HepG2 (cell line): ENCODE measurements around the gene RIPOR1. TPM values are rescaled to one million over a fixed set of nuclear protein-coding genes. Genes with fewer than 3 reads are reported as not detected.

ENCODE experiments used
- HDAC1 ChIP-seq: sonication (generic); formaldehyde crosslinking; IDR thresholded peaks from 2 replicates; pipeline ENCODE4 v1.5.1; 2020; ENCODE audit warnings: mild to moderate bottlenecking, missing genetic modification reagents
- MTA3 ChIP-seq: sonication (generic); formaldehyde crosslinking; IDR thresholded peaks from 2 replicates; pipeline ENCODE4 v1.4.0; 2020; ENCODE audit warnings: missing genetic modification reagents
- MYC ChIP-seq: sonication (generic); formaldehyde crosslinking; IDR thresholded peaks from 2 replicates; pipeline ENCODE4 v1.9.0; 2021; ENCODE audit warnings: missing genetic modification reagents, borderline replicate concordance
- RBAK ChIP-seq: sonication (generic); formaldehyde crosslinking; IDR thresholded peaks from 2 replicates; pipeline ENCODE4 v1.5.1; 2020; ENCODE audit warnings: mild to moderate bottlenecking, missing genetic modification reagents
- THYN1 ChIP-seq: sonication (generic); formaldehyde crosslinking; IDR thresholded peaks from 2 replicates; pipeline ENCODE4 v1.8.1; 2023; ENCODE audit warnings: low read depth, mild to moderate bottlenecking, moderate library complexity, missing genetic modification reagents, borderline replicate concordance
- ZNF24 ChIP-seq: fragments of 450-650 bp; IDR thresholded peaks from 2 replicates; pipeline ENCODE4 v1.6.1; 2017; ENCODE audit warnings: antibody characterized with exemption, mild to moderate bottlenecking
- ZNF513 ChIP-seq: sonication (generic); formaldehyde crosslinking; conservative IDR thresholded peaks from 2 replicates; pipeline ENCODE4 v1.5.0; 2020; ENCODE audit warnings: missing genetic modification reagents
- ZNF883 ChIP-seq: sonication (generic); formaldehyde crosslinking; IDR thresholded peaks from 2 replicates; pipeline ENCODE4 v1.5.1; 2020; ENCODE audit warnings: mild to moderate bottlenecking, missing genetic modification reagents; ENCODE audit errors: not compliant biosample characterization
- polyA plus RNA-seq, 8 experiments: library from polyadenylated mRNA; depleted of rRNA in 3 of 8; stranded (reverse) in 7 of 8; unstranded in 1 of 8; fragments of >200 nt; fragmentation: Illumina TruSeq in 4 of 8; extraction: Trizol in 4 of 8; gene quantifications; 2 replicates each; pipeline versions ENCODE4 v1.2.1 to v1.2.3, GENCODE V29; 2011 to 2016; ENCODE audit warnings: low read depth in 4 of 8, missing spikeins in 1 of 8, mixed read lengths in 1 of 8; ENCODE audit not compliant: insufficient read depth in 1 of 8
- total RNA-seq, 5 experiments: library from RNA; depleted of rRNA; stranded (reverse); fragments of >200 nt; fragmentation: Illumina TruSeq; extraction: Trizol; gene quantifications; 2 replicates each; pipeline ENCODE4 v1.2.3, GENCODE V29; 2016; ENCODE audit warnings: low read depth in 1 of 5
- TF ChIP-seq, protein P1 (sequence below): sonication (generic); formaldehyde crosslinking; IDR thresholded peaks from 2 replicates; pipeline ENCODE4 v1.4.0; 2020; ENCODE audit warnings: mild to moderate bottlenecking, missing genetic modification reagents
- TF ChIP-seq, protein P2 (sequence below): sonication (generic); formaldehyde crosslinking; IDR thresholded peaks from 2 replicates; pipeline ENCODE4 v1.4.0; 2020; ENCODE audit warnings: missing genetic modification reagents, mild to moderate bottlenecking, borderline replicate concordance
- TF ChIP-seq, protein P3 (sequence below), 2 experiments: IDR thresholded peaks; 2 replicates each; pipeline ENCODE4 v1.6.1; 2011 to 2012; ENCODE audit warnings: low read length in 2 of 2, borderline replicate concordance in 1 of 2, low read depth in 1 of 2, mild to moderate bottlenecking in 1 of 2, moderate library complexity in 1 of 2
- TF ChIP-seq, protein P4 (sequence below): sonication (generic); formaldehyde crosslinking; IDR thresholded peaks from 2 replicates; pipeline ENCODE4 v1.4.0; 2020; ENCODE audit warnings: mild to moderate bottlenecking, missing genetic modification reagents

RIPOR1 gene
- total and polyA plus RNA-seq, 2 of the 13 experiments (the other 11 are each of a cell fraction or from before 2014, with no cell fraction given): 4.6 to 8.1 TPM

DNA sequence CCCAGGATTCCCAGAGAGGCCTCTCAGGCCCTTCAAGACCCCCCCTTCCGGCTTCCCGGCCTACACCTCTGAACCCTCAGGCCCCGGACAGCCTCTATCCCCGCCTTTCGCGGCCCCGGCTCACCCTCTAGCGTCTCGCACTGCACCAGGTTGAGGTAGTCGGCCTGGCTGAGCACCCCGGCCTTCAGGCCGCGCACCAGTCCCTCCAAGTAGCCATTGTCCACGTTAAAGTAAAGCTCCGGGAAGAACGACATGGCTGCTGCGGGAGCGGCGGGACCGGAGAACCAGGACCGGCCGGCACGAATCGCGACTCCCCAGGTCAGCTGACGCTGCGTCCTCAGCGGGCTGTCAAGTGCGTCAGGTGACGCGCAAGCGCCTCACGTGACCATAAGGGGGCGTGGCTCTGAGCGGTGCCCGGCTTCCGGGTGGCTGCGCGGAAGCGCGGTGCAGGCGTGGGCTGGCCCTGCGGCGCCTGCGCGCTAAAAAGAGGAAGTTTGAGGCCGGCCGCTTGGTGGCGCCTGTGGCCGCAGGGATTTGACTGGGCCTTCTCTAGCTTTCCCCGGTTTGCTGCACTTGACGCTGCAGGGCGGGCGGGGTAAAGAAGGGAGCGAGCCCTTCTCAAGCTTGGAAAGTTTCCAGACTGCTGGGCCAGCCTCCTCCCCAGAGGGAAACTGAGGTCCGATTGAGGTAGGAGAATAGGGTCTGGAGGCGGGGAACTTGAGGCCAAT, 47.6 kb upstream of the RIPOR1 start, which contains the start of gene ATP6V0D1 (continued):
- TF ChIP-seq, protein P1, sequence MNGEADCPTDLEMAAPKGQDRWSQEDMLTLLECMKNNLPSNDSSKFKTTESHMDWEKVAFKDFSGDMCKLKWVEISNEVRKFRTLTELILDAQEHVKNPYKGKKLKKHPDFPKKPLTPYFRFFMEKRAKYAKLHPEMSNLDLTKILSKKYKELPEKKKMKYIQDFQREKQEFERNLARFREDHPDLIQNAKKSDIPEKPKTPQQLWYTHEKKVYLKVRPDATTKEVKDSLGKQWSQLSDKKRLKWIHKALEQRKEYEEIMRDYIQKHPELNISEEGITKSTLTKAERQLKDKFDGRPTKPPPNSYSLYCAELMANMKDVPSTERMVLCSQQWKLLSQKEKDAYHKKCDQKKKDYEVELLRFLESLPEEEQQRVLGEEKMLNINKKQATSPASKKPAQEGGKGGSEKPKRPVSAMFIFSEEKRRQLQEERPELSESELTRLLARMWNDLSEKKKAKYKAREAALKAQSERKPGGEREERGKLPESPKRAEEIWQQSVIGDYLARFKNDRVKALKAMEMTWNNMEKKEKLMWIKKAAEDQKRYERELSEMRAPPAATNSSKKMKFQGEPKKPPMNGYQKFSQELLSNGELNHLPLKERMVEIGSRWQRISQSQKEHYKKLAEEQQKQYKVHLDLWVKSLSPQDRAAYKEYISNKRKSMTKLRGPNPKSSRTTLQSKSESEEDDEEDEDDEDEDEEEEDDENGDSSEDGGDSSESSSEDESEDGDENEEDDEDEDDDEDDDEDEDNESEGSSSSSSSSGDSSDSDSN (CRISPR knock-in tag): peak; percentile 96
- TF ChIP-seq MYC (peak; percentile 88), ZNF883 (CRISPR knock-in tag) (peak; percentile 53), MTA3 (CRISPR knock-in tag) (0 out of 2 replicates have a peak, but pooled peaks have one; percentile 43), RBAK (CRISPR knock-in tag) (no peak), ZNF24 (no peak), ZNF513 (CRISPR knock-in tag) (no peak), THYN1 (peak; percentile 24; the same call in 1 of the 2 replicates), HDAC1 (CRISPR knock-in tag) (peak; percentile 100)
- TF ChIP-seq, protein P2, sequence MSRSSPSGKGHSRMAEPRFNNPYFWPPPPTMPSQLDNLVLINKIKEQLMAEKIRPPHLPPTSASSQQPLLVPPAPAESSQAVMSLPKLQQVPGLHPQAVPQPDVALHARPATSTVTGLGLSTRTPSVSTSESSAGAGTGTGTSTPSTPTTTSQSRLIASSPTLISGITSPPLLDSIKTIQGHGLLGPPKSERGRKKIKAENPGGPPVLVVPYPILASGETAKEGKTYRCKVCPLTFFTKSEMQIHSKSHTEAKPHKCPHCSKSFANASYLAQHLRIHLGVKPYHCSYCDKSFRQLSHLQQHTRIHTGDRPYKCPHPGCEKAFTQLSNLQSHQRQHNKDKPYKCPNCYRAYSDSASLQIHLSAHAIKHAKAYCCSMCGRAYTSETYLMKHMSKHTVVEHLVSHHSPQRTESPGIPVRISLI (CRISPR knock-in tag): 0 out of 2 replicates have a peak, but pooled peaks have one; percentile 30
- TF ChIP-seq, protein P3, sequence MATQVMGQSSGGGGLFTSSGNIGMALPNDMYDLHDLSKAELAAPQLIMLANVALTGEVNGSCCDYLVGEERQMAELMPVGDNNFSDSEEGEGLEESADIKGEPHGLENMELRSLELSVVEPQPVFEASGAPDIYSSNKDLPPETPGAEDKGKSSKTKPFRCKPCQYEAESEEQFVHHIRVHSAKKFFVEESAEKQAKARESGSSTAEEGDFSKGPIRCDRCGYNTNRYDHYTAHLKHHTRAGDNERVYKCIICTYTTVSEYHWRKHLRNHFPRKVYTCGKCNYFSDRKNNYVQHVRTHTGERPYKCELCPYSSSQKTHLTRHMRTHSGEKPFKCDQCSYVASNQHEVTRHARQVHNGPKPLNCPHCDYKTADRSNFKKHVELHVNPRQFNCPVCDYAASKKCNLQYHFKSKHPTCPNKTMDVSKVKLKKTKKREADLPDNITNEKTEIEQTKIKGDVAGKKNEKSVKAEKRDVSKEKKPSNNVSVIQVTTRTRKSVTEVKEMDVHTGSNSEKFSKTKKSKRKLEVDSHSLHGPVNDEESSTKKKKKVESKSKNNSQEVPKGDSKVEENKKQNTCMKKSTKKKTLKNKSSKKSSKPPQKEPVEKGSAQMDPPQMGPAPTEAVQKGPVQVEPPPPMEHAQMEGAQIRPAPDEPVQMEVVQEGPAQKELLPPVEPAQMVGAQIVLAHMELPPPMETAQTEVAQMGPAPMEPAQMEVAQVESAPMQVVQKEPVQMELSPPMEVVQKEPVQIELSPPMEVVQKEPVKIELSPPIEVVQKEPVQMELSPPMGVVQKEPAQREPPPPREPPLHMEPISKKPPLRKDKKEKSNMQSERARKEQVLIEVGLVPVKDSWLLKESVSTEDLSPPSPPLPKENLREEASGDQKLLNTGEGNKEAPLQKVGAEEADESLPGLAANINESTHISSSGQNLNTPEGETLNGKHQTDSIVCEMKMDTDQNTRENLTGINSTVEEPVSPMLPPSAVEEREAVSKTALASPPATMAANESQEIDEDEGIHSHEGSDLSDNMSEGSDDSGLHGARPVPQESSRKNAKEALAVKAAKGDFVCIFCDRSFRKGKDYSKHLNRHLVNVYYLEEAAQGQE (IDR thresholded peaks at IDR 0.05; ENCODE audit: borderline replicate concordance in 1 of 2, low read depth in 1 of 2, low read length in 2 of 2): peak in 1 of 2 experiments; percentile 54; a peak in 1 of 4 replicates
- TF ChIP-seq, protein P4, sequence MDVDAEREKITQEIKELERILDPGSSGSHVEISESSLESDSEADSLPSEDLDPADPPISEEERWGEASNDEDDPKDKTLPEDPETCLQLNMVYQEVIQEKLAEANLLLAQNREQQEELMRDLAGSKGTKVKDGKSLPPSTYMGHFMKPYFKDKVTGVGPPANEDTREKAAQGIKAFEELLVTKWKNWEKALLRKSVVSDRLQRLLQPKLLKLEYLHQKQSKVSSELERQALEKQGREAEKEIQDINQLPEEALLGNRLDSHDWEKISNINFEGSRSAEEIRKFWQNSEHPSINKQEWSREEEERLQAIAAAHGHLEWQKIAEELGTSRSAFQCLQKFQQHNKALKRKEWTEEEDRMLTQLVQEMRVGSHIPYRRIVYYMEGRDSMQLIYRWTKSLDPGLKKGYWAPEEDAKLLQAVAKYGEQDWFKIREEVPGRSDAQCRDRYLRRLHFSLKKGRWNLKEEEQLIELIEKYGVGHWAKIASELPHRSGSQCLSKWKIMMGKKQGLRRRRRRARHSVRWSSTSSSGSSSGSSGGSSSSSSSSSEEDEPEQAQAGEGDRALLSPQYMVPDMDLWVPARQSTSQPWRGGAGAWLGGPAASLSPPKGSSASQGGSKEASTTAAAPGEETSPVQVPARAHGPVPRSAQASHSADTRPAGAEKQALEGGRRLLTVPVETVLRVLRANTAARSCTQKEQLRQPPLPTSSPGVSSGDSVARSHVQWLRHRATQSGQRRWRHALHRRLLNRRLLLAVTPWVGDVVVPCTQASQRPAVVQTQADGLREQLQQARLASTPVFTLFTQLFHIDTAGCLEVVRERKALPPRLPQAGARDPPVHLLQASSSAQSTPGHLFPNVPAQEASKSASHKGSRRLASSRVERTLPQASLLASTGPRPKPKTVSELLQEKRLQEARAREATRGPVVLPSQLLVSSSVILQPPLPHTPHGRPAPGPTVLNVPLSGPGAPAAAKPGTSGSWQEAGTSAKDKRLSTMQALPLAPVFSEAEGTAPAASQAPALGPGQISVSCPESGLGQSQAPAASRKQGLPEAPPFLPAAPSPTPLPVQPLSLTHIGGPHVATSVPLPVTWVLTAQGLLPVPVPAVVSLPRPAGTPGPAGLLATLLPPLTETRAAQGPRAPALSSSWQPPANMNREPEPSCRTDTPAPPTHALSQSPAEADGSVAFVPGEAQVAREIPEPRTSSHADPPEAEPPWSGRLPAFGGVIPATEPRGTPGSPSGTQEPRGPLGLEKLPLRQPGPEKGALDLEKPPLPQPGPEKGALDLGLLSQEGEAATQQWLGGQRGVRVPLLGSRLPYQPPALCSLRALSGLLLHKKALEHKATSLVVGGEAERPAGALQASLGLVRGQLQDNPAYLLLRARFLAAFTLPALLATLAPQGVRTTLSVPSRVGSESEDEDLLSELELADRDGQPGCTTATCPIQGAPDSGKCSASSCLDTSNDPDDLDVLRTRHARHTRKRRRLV (CRISPR knock-in tag): peak; percentile 73; the same call in 1 of the 2 replicates
